SK-N-SH treated with all-trans-retinoic acid at 6 μM for 48 hours (cell line): Measurements from ENCODE around the gene LBX1.
A peak's percentile ranks its signal among the peaks of the same experiment; 100 is the strongest.

Experiments used
- ATAC-seq: fragments of 200-7000 bp; cut with Tn5 transposase; 3 replicates; pipeline ENCODE4 v1.9.1; 2020; ENCODE audit warnings: mild to moderate bottlenecking, moderate library complexity
- ARNTL ChIP-seq: fragments of 450-650 bp; formaldehyde crosslinking; IDR thresholded peaks from 2 replicates; pipeline ENCODE4 v1.5.0; 2020; ENCODE audit warnings: low read depth, mild to moderate bottlenecking, moderate library complexity, borderline replicate concordance
- BACH2 ChIP-seq: fragments of 250-450 bp; sonication (Bioruptor Pico); IDR thresholded peaks from 2 replicates; pipeline ENCODE4 v1.9.0; 2021; ENCODE audit warnings: mild to moderate bottlenecking, borderline replicate concordance
- ESRRG ChIP-seq: fragments of 250-450 bp; sonication (Bioruptor Pico); IDR thresholded peaks from 2 replicates; pipeline ENCODE4 v1.6.1; 2021; ENCODE audit warnings: mild to moderate bottlenecking
- GLIS3 ChIP-seq: fragments of 250-450 bp; sonication (Bioruptor Pico); IDR thresholded peaks from 2 replicates; pipeline ENCODE4 v1.5.0; 2020; ENCODE audit warnings: mild to moderate bottlenecking, moderate library complexity
- ISL1 ChIP-seq: fragments of 250-450 bp; sonication (Bioruptor Pico); IDR thresholded peaks from 2 replicates; pipeline ENCODE4 v2.1.2; 2022; ENCODE audit warnings: mild to moderate bottlenecking, moderate library complexity
- OSR1 ChIP-seq: fragments of 250-450 bp; sonication (Bioruptor Pico); IDR thresholded peaks from 2 replicates; pipeline ENCODE4 v1.8.0; 2022; ENCODE audit warnings: moderate library complexity, mild to moderate bottlenecking, inconsistent platforms
- PPARA ChIP-seq: fragments of 250-450 bp; sonication (Bioruptor Pico); IDR thresholded peaks from 2 replicates; pipeline ENCODE4 v1.5.0; 2020; ENCODE audit warnings: mild to moderate bottlenecking, borderline replicate concordance
- RARB ChIP-seq: fragments of 250-450 bp; sonication (Bioruptor Pico); IDR thresholded peaks from 2 replicates; pipeline ENCODE4 v1.8.0; 2021; ENCODE audit warnings: mild to moderate bottlenecking, moderate library complexity
- SNAI2 ChIP-seq: fragments of 250-450 bp; sonication (Bioruptor Pico); IDR thresholded peaks from 2 replicates; pipeline ENCODE4 v1.5.0; 2020; ENCODE audit warnings: mild to moderate bottlenecking, moderate library complexity
- TCF4 ChIP-seq: fragments of 250-450 bp; sonication (Bioruptor Pico); IDR thresholded peaks from 2 replicates; pipeline ENCODE4 v1.8.0; 2021; ENCODE audit warnings: mild to moderate bottlenecking, moderate library complexity, borderline replicate concordance
- TOX ChIP-seq: fragments of 250-450 bp; sonication (Bioruptor Pico); IDR thresholded peaks from 2 replicates; pipeline ENCODE4 v1.8.0; 2021; ENCODE audit warnings: mild to moderate bottlenecking, moderate library complexity, borderline replicate concordance
- ZC3H10 ChIP-seq: fragments of 250-450 bp; sonication (Bioruptor Pico); IDR thresholded peaks from 2 replicates; pipeline ENCODE4 v1.5.1; 2021; ENCODE audit warnings: mild to moderate bottlenecking, moderate library complexity
- ZFP3 ChIP-seq: fragments of 250-450 bp; sonication (Bioruptor Pico); IDR thresholded peaks from 2 replicates; pipeline ENCODE4 v1.5.0; 2020; ENCODE audit warnings: mild to moderate bottlenecking, moderate library complexity
- ZFP30 ChIP-seq: fragments of 450-650 bp; formaldehyde crosslinking; IDR thresholded peaks from 2 replicates; pipeline ENCODE4 v1.5.0; 2022; ENCODE audit warnings: mild to moderate bottlenecking, moderate library complexity
- ZNF565 ChIP-seq: fragments of 450-650 bp; formaldehyde crosslinking; conservative IDR thresholded peaks from 2 replicates; pipeline ENCODE4 v1.5.0; 2020; ENCODE audit warnings: low read depth, mild to moderate bottlenecking, moderate library complexity
- ZNF8 ChIP-seq: fragments of 450-650 bp; formaldehyde crosslinking; IDR thresholded peaks from 2 replicates; pipeline ENCODE4 v1.5.0; 2020; ENCODE audit warnings: mild to moderate bottlenecking, moderate library complexity
- TF ChIP-seq, protein P1 (sequence below): fragments of 250-450 bp; sonication (Bioruptor Pico); IDR thresholded peaks from 2 replicates; pipeline ENCODE4 v1.5.1; 2021; ENCODE audit warnings: mild to moderate bottlenecking, moderate library complexity
- TF ChIP-seq, protein P2 (sequence below): fragments of 250-450 bp; sonication (Bioruptor Pico); IDR thresholded peaks from 2 replicates; pipeline ENCODE4 v1.8.0; 2020; ENCODE audit warnings: mild to moderate bottlenecking, moderate library complexity, borderline replicate concordance
- TF ChIP-seq, protein P3 (sequence below): fragments of 250-450 bp; sonication (Bioruptor Pico); IDR thresholded peaks from 2 replicates; pipeline ENCODE4 v1.5.0; 2020; ENCODE audit warnings: mild to moderate bottlenecking, moderate library complexity
- TF ChIP-seq, protein P4 (sequence below): fragments of 250-450 bp; sonication (Bioruptor Pico); IDR thresholded peaks from 2 replicates; pipeline ENCODE4 v1.8.0; 2021; ENCODE audit warnings: low read depth, mild to moderate bottlenecking, moderate library complexity, borderline replicate concordance
- TF ChIP-seq, protein P5 (sequence below): fragments of 250-450 bp; sonication (Bioruptor Pico); IDR thresholded peaks from 2 replicates; pipeline ENCODE4 v1.5.1; 2020; ENCODE audit warnings: low read depth, mild to moderate bottlenecking, moderate library complexity

LBX1 gene

DNA sequence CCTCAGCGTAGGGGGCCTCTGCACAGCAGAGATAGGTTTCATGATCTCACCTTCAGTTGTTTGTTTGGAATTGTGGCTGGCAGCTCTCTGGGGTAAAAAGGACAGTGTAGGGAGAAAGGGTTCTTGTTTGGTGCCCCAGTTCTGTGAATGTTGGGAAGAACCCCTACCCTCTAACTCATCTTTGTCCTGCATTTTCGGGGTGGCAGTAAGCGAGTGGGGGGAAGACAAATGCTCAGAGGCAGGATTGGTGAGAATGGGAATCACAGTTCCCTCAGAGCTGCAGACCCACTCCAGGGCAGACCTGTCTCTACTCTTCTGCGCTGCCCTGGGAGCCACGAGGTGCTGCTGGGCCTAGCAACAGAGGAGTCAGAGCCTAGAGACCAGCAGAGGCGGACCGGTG is 1.8 kb upstream of the LBX1 start (continued):
- TF ChIP-seq, protein P1, sequence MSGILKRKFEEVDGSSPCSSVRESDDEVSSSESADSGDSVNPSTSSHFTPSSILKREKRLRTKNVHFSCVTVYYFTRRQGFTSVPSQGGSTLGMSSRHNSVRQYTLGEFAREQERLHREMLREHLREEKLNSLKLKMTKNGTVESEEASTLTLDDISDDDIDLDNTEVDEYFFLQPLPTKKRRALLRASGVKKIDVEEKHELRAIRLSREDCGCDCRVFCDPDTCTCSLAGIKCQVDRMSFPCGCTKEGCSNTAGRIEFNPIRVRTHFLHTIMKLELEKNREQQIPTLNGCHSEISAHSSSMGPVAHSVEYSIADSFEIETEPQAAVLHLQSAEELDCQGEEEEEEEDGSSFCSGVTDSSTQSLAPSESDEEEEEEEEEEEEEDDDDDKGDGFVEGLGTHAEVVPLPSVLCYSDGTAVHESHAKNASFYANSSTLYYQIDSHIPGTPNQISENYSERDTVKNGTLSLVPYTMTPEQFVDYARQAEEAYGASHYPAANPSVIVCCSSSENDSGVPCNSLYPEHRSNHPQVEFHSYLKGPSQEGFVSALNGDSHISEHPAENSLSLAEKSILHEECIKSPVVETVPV (CRISPR knock-in tag), result no peak
- no peak for TF ChIP-seq TCF4 (CRISPR knock-in tag)
- TF ChIP-seq ARNTL (CRISPR knock-in tag), result no peak
- no peak for TF ChIP-seq SNAI2
- no peak for TF ChIP-seq ZC3H10
- no peak for TF ChIP-seq ZNF565
- no peak for TF ChIP-seq ISL1 (CRISPR knock-in tag)
- TF ChIP-seq BACH2 (CRISPR knock-in tag), result no peak
- TF ChIP-seq ZNF8, result no peak
- no peak for TF ChIP-seq ZFP30 (CRISPR knock-in tag)
- TF ChIP-seq, all 23 proteins: peak for 0

DNA sequence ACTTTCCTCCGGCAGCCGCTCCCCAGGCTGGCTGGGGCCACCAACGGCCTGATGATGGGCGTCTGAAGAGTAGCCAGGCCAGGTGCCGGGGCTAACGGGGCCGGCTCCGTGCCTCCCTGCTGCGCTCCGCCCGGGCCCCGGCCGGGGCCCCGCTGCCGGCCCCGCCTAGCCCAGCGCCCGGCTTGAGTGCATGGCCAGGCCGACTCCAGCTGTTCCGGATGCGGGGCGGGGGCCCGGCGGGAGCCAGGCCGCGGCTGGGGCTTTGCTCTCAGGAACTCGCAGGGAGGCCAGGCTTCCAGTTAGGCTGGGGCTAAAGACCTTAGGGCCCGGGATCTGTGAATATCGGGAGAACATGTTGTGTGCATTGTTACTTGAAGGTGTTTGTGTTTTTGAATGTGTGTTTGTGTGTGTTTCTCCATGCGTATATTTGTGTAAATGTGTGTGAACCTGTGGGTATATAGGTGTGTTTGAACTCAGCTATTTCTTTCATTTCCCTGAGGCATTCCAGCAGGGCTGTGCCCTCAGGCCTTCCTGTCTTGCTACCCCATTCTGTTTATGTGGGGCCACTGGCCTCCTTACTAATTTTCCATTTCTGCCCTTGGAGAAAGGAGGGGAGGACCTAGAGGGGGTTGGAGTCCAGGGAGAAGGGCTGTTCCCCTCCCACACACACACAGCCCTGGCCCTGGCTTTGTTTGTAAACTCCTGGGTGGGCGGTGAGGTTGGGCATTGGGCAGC is 1.1 kb upstream of the LBX1 start:
- TF ChIP-seq, protein P2, sequence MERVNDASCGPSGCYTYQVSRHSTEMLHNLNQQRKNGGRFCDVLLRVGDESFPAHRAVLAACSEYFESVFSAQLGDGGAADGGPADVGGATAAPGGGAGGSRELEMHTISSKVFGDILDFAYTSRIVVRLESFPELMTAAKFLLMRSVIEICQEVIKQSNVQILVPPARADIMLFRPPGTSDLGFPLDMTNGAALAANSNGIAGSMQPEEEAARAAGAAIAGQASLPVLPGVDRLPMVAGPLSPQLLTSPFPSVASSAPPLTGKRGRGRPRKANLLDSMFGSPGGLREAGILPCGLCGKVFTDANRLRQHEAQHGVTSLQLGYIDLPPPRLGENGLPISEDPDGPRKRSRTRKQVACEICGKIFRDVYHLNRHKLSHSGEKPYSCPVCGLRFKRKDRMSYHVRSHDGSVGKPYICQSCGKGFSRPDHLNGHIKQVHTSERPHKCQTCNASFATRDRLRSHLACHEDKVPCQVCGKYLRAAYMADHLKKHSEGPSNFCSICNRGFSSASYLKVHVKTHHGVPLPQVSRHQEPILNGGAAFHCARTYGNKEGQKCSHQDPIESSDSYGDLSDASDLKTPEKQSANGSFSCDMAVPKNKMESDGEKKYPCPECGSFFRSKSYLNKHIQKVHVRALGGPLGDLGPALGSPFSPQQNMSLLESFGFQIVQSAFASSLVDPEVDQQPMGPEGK (CRISPR knock-in tag), result no peak
- TF ChIP-seq TOX (CRISPR knock-in tag) (no peak), TCF4 (CRISPR knock-in tag) (no peak), ZNF8 (no peak), RARB (CRISPR knock-in tag) (no peak), ZC3H10 (no peak), PPARA (CRISPR knock-in tag) (no peak)
- TF ChIP-seq, protein P3, sequence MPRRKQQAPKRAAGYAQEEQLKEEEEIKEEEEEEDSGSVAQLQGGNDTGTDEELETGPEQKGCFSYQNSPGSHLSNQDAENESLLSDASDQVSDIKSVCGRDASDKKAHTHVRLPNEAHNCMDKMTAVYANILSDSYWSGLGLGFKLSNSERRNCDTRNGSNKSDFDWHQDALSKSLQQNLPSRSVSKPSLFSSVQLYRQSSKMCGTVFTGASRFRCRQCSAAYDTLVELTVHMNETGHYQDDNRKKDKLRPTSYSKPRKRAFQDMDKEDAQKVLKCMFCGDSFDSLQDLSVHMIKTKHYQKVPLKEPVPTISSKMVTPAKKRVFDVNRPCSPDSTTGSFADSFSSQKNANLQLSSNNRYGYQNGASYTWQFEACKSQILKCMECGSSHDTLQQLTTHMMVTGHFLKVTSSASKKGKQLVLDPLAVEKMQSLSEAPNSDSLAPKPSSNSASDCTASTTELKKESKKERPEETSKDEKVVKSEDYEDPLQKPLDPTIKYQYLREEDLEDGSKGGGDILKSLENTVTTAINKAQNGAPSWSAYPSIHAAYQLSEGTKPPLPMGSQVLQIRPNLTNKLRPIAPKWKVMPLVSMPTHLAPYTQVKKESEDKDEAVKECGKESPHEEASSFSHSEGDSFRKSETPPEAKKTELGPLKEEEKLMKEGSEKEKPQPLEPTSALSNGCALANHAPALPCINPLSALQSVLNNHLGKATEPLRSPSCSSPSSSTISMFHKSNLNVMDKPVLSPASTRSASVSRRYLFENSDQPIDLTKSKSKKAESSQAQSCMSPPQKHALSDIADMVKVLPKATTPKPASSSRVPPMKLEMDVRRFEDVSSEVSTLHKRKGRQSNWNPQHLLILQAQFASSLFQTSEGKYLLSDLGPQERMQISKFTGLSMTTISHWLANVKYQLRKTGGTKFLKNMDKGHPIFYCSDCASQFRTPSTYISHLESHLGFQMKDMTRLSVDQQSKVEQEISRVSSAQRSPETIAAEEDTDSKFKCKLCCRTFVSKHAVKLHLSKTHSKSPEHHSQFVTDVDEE (CRISPR knock-in tag), result no peak
- TF ChIP-seq, protein P4, sequence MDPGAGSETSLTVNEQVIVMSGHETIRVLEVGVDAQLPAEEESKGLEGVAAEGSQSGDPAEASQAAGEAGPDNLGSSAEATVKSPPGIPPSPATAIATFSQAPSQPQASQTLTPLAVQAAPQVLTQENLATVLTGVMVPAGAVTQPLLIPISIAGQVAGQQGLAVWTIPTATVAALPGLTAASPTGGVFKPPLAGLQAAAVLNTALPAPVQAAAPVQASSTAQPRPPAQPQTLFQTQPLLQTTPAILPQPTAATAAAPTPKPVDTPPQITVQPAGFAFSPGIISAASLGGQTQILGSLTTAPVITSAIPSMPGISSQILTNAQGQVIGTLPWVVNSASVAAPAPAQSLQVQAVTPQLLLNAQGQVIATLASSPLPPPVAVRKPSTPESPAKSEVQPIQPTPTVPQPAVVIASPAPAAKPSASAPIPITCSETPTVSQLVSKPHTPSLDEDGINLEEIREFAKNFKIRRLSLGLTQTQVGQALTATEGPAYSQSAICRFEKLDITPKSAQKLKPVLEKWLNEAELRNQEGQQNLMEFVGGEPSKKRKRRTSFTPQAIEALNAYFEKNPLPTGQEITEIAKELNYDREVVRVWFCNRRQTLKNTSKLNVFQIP (CRISPR knock-in tag), result no peak
- ATAC-seq, result peak; percentile 5; the same call in 1 of the 3 replicates

DNA sequence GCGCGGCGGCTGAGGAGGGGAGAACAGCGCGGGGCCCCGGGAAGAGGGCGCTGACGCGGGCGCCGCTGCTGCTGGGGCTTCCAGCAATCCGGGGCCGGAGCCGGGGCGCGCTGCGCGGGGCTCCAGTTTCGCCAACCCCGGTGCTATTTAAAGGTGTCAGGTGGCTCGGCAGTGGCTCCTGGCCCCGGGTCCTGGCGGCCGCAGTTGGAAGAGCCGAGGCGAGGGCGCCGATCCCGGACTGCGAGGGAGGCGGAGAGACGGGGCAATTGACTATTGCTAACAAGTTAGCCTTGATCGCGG is 347 bp downstream of the LBX1 start:
- ATAC-seq, result no peak
- TF ChIP-seq ZNF565 (no peak), ZC3H10 (no peak), RARB (CRISPR knock-in tag) (no peak), ZFP3 (CRISPR knock-in tag) (no peak), ISL1 (CRISPR knock-in tag) (no peak), PPARA (CRISPR knock-in tag) (no peak), ZFP30 (CRISPR knock-in tag) (no peak), ZNF8 (no peak), OSR1 (no peak), ARNTL (CRISPR knock-in tag) (no peak), BACH2 (CRISPR knock-in tag) (no peak), GLIS3 (CRISPR knock-in tag) (no peak), TCF4 (CRISPR knock-in tag) (no peak), TOX (CRISPR knock-in tag) (no peak), SNAI2 (no peak), ESRRG (CRISPR knock-in tag) (no peak)
- TF ChIP-seq, protein P1 (CRISPR knock-in tag), result no peak
- TF ChIP-seq, protein P2 (CRISPR knock-in tag), result no peak
- TF ChIP-seq, protein P5, sequence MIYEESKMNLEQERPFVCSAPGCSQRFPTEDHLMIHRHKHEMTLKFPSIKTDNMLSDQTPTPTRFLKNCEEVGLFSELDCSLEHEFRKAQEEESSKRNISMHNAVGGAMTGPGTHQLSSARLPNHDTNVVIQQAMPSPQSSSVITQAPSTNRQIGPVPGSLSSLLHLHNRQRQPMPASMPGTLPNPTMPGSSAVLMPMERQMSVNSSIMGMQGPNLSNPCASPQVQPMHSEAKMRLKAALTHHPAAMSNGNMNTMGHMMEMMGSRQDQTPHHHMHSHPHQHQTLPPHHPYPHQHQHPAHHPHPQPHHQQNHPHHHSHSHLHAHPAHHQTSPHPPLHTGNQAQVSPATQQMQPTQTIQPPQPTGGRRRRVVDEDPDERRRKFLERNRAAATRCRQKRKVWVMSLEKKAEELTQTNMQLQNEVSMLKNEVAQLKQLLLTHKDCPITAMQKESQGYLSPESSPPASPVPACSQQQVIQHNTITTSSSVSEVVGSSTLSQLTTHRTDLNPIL, result no peak
- TF ChIP-seq, protein P4 (CRISPR knock-in tag), result no peak
